Stimulated activated naive CD8-positive, alpha-beta T cell treated with anti-CD3 and anti-CD28 coated beads, Interleukin-15, Interleukin-2, amounts not matched to agents 100 ng/mL and 50 ng/mL, for 24 hours (primary cell): Measurements from ENCODE around the gene SLC9A9.
"Not testable (repeated sequence)": the region's sequence is repeated elsewhere in the genome, so short reads cannot be mapped to it uniquely, and the experiment has no call there.

Source experiments
- H3K27ac Mint-ChIP-seq: one replicate; pipeline ENCODE4 v1.8.0; 2021; ENCODE audit warnings: mild to moderate bottlenecking, mixed read lengths
- H3K27me3 Mint-ChIP-seq: one replicate; pipeline ENCODE4 v1.8.0; 2021; ENCODE audit warnings: mixed read lengths
- H3K36me3 Mint-ChIP-seq: one replicate; pipeline ENCODE4 v1.8.0; 2021; ENCODE audit warnings: low read depth, mixed read lengths
- H3K4me1 Mint-ChIP-seq: one replicate; pipeline ENCODE4 v1.8.0; 2021; ENCODE audit warnings: low read depth, mixed read lengths
- H3K4me3 Mint-ChIP-seq: one replicate; pipeline ENCODE4 v1.8.0; 2021; ENCODE audit warnings: mild to moderate bottlenecking, mixed read lengths
- H3K9me3 Mint-ChIP-seq: one replicate; pipeline ENCODE4 v1.8.0; 2021; ENCODE audit warnings: mixed read lengths

SLC9A9 gene

DNA sequence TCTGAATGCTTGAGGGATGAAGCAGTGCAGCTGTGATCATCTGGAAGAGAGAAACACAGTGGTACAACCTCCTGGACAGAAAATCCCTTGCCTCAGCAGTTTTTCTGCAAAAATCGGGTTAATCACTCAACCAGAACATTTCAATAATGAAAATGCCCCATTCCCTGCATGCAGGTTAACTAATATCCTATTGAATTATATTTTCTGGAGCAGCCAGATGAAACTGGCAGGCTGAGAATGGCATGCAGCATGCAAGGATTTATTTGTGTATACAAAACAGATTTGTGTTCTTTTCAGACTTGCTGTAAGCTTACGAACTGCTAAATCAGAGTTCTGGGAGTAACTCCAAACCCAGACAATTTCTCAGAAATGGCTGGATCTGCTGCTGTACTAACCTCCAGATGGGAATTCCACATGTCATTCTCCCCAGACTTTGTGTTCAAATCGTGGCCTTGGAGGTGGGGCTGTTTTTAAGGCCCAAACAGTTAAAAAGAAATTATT, 39.1 kb downstream of the SLC9A9 start:
- Mint-ChIP-seq H3K4me3 (no peak overlapping the region), H3K9me3 (no peaks in the 10 kb centered on the region), H3K27ac (no peak overlapping the region), H3K27me3 (no peaks in the 10 kb centered on the region), H3K36me3 (no peaks in the 10 kb centered on the region), H3K4me1 (peaks cover 24% of the 10 kb centered on the region)

DNA sequence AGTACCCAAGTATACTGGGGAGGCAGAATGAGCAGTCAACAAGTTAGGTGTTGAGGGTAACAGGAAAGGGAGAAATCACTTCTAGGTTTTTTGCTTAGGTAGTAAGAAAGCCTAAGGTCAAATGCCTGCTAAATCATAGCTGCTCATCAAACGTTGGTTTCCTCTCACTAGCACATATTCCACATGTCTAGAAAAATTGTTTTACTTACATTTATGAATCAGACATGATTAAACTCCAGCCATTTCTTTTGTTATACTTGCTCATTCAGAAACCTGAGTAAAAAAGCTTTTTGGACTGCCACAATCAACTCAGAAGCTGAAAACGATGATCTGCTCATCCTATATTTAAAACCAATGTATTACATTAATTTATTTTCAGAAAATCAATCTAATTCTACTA, 40.2 kb downstream of the SLC9A9 start:
- Mint-ChIP-seq H3K27ac (no peak overlapping the region), H3K27me3 (no peaks in the 10 kb centered on the region), H3K4me1 (peaks cover 17% of the 10 kb centered on the region), H3K4me3 (no peak overlapping the region), H3K36me3 (no peaks in the 10 kb centered on the region), H3K9me3 (no peaks in the 10 kb centered on the region)

DNA sequence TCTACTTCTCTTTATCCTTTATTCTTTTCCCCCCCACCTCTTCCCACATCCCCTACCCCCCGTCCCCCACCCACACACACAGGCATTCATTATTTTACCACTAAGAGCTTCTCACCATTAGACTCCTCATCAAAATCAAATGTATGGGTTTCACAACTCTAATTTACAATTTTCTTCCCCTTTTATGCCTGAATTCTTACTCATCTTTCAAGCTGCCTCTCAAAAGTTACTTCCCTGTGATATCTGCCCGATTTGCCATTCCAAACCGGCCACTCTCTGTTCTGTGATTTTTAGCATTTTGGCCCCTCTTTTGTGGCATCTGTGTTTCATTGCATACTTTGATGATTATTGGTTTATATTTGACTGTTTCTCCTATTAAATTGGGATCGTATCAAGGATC, 42.2 kb downstream of the SLC9A9 start:
- Mint-ChIP-seq H3K36me3 (no peaks in the 10 kb centered on the region), H3K4me3 (no peak overlapping the region), H3K27me3 (no peaks in the 10 kb centered on the region), H3K4me1 (peaks cover 8% of the 10 kb centered on the region), H3K9me3 (no peaks in the 10 kb centered on the region), H3K27ac (no peak overlapping the region)

DNA sequence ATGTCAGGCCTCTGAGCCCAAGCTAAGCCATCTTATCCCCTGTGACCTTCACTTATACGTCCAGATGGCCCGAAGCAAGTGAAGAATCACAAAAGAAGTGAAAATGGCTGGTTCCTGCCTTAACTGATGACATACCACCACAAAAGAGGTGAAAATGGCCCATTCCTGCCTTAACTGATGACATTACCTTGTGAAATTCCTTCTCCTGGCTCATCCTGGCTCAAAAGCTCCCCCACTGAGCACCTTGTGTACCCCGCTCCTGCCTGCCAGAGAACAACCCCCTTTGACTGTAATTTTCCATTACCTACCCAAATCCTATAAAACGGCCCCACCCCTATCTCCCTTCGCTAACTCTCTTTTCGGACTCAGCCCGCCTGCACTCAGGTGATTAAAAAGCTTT, 42.8 kb downstream of the SLC9A9 start:
- H3K9me3 Mint-ChIP-seq, H3K27ac Mint-ChIP-seq, H3K4me1 Mint-ChIP-seq, H3K36me3 Mint-ChIP-seq, H3K4me3 Mint-ChIP-seq, H3K27me3 Mint-ChIP-seq: not testable (repeated sequence)

DNA sequence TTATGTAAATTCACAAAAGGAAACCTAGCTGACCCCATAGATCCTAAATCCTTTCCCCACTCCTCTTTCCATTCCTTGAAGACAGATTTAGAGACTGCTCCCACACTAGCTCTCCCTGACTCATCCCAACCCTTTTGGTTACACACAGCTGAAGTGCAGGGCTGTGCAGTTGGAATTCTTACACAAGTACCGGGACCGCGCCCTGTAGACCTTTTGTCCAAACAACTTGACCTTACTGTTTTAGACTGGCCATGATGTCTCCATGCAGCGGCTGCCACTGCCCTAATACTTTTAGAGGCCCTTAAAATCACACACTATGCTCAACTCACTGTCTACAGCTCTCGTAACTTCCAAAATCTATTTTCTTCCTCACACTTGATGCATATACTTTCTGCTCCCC, 47.2 kb downstream of the SLC9A9 start:
- H3K4me3 Mint-ChIP-seq, H3K4me1 Mint-ChIP-seq, H3K27me3 Mint-ChIP-seq, H3K9me3 Mint-ChIP-seq, H3K36me3 Mint-ChIP-seq, H3K27ac Mint-ChIP-seq: not testable (repeated sequence)

DNA sequence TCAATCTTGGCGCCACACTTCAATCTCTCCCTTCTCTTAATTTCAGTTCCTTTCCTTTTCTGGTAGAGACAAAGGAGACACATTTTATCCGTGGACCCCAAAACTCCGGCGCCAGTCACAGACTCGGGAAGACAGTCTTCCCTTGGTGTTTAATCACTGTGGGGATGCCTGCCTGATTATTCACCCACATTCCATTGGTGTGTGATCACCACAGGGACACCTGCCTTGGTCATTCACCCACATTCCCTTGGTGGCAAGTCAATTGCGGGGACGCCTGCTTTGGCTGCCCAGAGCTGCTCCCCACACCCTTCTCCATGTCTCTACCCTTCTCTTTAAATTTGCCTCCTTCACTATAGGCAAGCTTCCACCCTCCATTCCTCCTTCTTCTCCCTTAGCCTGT, 50.1 kb downstream of the SLC9A9 start:
- not testable (repeated sequence) for H3K27ac Mint-ChIP-seq, H3K9me3 Mint-ChIP-seq, H3K36me3 Mint-ChIP-seq, H3K4me3 Mint-ChIP-seq, H3K4me1 Mint-ChIP-seq, H3K27me3 Mint-ChIP-seq

DNA sequence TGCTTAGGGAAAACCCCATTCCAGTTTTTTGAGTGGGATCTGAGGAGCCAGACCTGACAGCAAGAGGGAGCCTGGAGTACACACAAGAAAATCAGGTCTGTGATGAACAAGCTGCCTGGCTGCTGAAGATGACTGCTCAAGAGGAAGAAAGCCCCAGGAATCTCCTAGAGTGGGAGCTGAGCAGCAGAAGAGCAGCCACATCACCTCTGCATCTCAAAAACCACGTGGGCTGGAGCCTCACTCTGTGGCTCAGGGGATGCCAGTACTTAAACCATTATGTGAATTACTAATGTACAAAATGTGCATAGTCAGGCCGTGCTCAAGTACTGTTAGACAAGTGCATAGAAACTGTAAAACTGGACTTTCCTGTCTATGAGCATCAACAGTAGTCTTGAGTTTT, 52.4 kb downstream of the SLC9A9 start:
- H3K27me3 Mint-ChIP-seq: no peaks in the 10 kb centered on the region
- H3K9me3 Mint-ChIP-seq: peaks cover 1% of the 10 kb centered on the region
- no peak overlapping the region for H3K27ac Mint-ChIP-seq
- peaks cover 20% of the 10 kb centered on the region for H3K36me3 Mint-ChIP-seq
- H3K4me3 Mint-ChIP-seq: no peak overlapping the region
- H3K4me1 Mint-ChIP-seq: no peaks in the 10 kb centered on the region

DNA sequence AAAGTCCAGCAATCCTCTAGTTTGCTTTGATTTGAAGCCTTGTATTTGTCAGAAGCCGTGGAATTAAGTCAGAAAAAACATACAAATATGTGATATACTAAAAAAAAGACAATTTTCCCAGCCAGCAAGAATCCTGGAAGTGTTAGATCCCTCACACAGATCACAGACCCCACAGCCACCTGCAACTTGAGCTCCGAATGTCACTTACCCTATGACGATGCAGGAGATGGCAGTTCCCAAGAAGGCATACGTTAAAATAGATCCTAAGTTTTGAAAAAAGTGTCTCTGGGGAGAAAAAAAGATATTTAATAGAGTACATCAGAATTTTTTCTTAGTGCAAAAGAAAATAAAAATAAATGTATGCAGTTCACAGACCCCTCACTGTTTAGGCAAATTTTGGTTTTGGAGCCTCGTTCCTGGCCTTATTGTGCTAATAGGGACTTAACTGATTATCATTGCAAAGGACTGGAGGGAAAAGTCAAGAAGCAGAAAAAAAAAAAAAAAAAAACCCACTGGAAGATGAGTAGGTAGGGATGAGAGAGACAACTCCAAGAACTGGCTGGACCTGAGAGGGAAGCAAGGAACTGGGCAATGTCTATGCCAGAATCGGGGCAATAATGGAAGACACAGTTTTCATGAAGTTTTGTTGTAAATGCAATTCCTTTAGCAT, 53.3 kb downstream of the SLC9A9 start:
- H3K4me3 Mint-ChIP-seq: no peak overlapping the region
- H3K27me3 Mint-ChIP-seq: no peaks in the 10 kb centered on the region
- no peak overlapping the region for H3K27ac Mint-ChIP-seq
- H3K4me1 Mint-ChIP-seq: no peaks in the 10 kb centered on the region
- H3K9me3 Mint-ChIP-seq: peaks cover 4% of the 10 kb centered on the region
- peaks cover 23% of the 10 kb centered on the region for H3K36me3 Mint-ChIP-seq

DNA sequence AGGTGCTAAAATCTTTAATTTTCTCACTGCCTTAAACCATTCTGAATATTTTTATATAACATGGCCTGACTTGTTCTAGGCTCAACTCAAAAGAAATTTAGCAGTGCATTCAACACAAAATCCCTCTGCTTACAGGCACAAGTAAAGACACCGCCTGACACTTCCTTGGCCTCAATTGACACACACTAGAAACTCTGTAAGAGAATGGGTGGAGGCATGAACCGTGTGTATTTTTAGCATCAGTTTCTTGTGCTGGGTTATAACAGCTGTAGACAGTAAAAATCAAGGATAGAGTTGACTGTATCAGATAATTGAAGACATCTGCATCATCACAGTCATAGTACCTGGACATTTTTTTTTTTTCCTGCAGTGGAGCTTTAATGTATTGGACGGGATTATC, 54.3 kb downstream of the SLC9A9 start:
- Mint-ChIP-seq H3K27me3 (no peaks in the 10 kb centered on the region), H3K9me3 (peaks cover 4% of the 10 kb centered on the region), H3K4me3 (no peak overlapping the region), H3K36me3 (peaks cover 23% of the 10 kb centered on the region), H3K4me1 (no peaks in the 10 kb centered on the region), H3K27ac (no peak overlapping the region)

DNA sequence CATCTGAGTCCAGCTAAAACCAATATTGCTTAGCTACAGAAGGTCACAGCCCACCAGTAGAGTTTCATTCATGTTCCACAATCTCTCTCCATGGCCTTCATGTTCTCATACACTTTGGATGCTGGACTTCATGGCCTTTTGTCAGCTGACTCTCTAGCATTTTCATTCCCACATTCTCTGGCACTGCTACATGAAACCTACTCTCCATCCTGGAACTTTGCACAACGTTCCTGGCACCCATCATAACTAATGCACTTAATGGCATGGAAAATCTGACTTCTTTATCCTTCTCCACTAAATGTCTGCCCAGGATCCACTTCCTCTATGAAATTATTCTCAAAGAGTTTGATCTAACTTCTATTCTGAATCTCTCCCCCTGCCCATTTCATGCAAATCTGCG, 56.9 kb downstream of the SLC9A9 start:
- peaks cover 5% of the 10 kb centered on the region for H3K4me1 Mint-ChIP-seq

DNA sequence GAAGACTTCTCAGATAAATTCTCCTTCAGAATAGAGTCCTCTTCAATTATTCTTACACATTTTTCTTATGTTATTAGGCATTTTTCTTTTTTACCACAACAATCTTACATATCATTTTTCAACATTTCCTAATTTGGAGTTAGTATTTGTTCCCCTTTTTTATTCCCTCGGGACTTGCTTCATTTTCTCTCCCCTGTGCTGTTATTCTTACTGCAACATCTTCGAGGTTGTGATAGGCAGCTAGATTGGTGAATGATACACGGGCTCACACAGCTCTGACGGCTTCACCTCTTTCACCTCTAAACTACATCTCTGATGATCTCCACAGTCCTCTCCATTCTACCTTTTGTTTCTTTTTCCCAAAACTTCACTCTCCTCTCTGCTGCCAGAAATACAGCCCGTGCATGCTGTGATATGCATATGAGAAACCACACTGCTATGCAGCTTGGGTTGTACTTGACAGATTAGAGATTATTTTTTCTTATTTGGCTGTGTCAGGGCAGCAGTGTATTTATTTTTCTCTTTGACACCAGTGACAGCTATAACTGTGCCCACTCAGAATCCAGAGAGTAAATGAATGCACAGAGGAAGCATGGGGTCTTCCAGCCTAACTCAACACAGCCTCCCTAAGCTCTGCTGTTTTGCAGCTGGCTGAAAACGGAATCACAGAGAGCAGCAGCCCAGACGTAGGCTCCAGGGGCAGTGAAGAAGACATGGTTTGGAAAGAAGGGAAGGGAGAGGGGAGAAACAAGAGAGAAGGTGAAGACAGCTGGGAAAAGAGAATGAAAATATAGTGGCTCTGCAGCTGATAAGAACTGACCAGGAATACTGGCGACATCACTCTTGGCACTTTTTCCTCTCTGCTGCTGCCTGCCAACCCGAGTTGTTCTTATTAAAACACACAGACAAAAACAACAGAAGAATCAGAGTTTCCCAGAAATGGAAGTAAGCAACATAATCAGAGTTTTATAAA, 61.8 kb downstream of the SLC9A9 start:
- peaks cover 13% of the 10 kb centered on the region for H3K36me3 Mint-ChIP-seq
- H3K9me3 Mint-ChIP-seq: peaks cover 4% of the 10 kb centered on the region
- H3K27me3 Mint-ChIP-seq: no peaks in the 10 kb centered on the region
- H3K27ac Mint-ChIP-seq: no peak overlapping the region
- no peak overlapping the region for H3K4me3 Mint-ChIP-seq
- H3K4me1 Mint-ChIP-seq: peaks cover 6% of the 10 kb centered on the region

More for the DNA sequence above, 56.9 kb downstream of the SLC9A9 start:
- Mint-ChIP-seq H3K36me3 (peaks cover 25% of the 10 kb centered on the region), H3K27ac (no peak overlapping the region), H3K9me3 (peaks cover 4% of the 10 kb centered on the region), H3K4me3 (no peak overlapping the region), H3K27me3 (no peaks in the 10 kb centered on the region)

DNA sequence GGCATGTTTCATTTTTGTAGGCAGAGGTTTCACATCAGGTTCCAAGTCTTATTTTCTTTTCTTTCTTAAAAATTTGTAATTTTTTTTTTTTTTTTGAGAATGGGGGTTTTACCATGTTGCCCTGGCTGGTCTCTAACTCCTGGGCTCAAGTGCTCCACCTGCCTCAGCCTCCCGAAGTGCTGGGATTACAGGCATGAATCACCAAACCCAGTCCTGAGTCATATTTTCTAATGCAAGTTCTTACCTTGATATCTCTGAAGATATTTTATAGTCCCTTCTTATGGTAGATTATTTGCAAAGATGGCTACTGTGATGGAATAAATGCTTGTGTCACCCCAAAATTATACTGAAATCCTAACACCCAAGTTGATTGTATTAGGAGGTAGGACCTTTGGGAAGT, 63.8 kb downstream of the SLC9A9 start:
- H3K4me3 Mint-ChIP-seq: no peak overlapping the region
- no peaks in the 10 kb centered on the region for H3K9me3 Mint-ChIP-seq
- peaks cover 4% of the 10 kb centered on the region for H3K36me3 Mint-ChIP-seq
- no peaks in the 10 kb centered on the region for H3K27me3 Mint-ChIP-seq
- peaks cover 6% of the 10 kb centered on the region for H3K4me1 Mint-ChIP-seq
- no peak overlapping the region for H3K27ac Mint-ChIP-seq

DNA sequence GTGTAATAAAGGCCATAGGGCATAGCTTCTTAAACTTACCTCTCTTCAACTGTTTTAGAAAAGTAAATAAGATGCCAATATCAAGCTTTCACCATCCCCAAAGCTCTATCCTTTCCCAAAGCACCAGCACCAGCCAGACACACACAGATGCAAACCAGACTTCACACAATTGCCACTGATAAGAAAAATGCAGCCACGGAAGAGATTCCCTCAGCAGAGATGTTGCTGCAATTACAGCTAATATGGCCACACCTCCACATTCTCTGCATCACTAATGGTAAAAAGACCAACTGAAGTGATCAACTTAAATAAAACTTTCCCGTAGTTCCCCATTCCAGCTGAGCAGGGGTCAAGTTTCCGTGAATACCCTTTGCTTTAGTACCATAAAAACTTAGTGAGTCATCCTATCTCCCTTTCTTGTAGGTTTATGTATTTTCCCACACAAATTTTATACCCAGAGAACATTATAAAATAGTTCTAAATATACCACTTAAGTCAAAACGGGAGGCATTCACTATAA, 64.4 kb downstream of the SLC9A9 start:
- no peak overlapping the region for H3K27ac Mint-ChIP-seq
- H3K9me3 Mint-ChIP-seq: no peaks in the 10 kb centered on the region
- no peaks in the 10 kb centered on the region for H3K27me3 Mint-ChIP-seq
- H3K4me1 Mint-ChIP-seq: peaks cover 6% of the 10 kb centered on the region
- H3K36me3 Mint-ChIP-seq: peaks cover 4% of the 10 kb centered on the region
- H3K4me3 Mint-ChIP-seq: no peak overlapping the region

DNA sequence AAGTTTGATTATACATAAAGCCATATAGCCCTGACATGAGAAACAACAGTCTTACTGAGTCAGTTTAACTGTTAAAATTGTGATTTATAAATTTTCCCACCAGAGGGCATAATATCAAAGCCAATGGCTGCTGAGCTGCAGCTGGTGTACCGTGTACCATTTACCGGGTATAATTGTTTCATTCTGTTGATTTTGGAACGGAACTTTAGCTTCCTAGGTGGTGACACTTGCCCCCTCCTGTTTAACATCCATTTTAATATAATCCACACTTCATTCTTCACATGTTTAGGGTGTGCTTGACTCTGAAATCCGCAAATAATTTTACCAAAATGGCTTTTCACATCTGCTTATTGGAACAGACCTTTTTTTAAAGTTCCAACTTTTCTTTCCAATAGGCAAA, 72.8 kb downstream of the SLC9A9 start:
- Mint-ChIP-seq H3K36me3 (no peaks in the 10 kb centered on the region), H3K9me3 (no peaks in the 10 kb centered on the region), H3K4me3 (no peak overlapping the region), H3K27me3 (no peaks in the 10 kb centered on the region), H3K27ac (no peak overlapping the region), H3K4me1 (no peaks in the 10 kb centered on the region)

DNA sequence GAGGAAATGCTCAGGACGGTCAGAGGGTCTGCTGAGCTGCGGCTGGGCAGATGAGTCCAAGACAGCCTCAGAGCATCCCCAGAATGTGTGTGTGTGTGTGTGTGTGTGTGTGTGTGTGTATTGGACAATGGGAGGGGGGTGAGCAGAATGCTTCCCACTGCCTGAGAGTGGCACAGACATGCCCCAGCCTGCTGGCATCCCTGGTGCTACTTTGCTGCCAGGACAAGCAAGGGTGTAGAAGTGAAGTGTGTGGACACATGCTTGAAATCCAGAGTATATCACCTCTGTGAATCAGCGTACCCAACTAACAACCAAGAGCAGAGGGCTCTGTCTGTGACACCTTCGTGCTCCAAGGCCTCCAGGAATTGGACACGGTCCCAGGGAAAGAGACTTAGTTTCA, 76.3 kb downstream of the SLC9A9 start:
- no peaks in the 10 kb centered on the region for H3K36me3 Mint-ChIP-seq
- H3K27me3 Mint-ChIP-seq: no peaks in the 10 kb centered on the region
- H3K4me3 Mint-ChIP-seq: no peak overlapping the region
- H3K27ac Mint-ChIP-seq: no peak overlapping the region
- H3K4me1 Mint-ChIP-seq: no peaks in the 10 kb centered on the region
- no peaks in the 10 kb centered on the region for H3K9me3 Mint-ChIP-seq
